B cell (primary cell): ENCODE measurements around the gene GRID1. TPM values are rescaled to one million over a fixed set of nuclear protein-coding genes. Genes with fewer than 3 reads are reported as not detected.

Experiments used
- ATAC-seq: fragments of 200-7000 bp; cut with Tn5 transposase; one replicate; pipeline ENCODE4 v1.10.0; 2021; ENCODE audit warnings: low read depth, mild to moderate bottlenecking, moderate number of reproducible peaks, moderate library complexity
- CTCF ChIA-PET: fragments of 350-600 bp; sonication (Branson Sonifier 250); formaldehyde crosslinking; loops from one replicate; lab custom pipeline; 2021; ENCODE audit warnings: antibody characterized with exemption, inconsistent platforms; lab: Charles Lee
- POLR2A ChIA-PET: fragments of 350-600 bp; sonication (Branson Sonifier 250); formaldehyde crosslinking; loops from one replicate; lab custom pipeline; 2021; ENCODE audit warnings: antibody characterized with exemption; lab: Charles Lee
- DNase-seq: peaks from one replicate; pipeline ENCODE4 v3.0.0; 2013
- H2AFZ ChIP-seq: 2 replicates; pipeline ENCODE4 v1.6.1; 2012; ENCODE audit warnings: mild to moderate bottlenecking, low read depth, low read length; ENCODE audit not compliant: insufficient read depth, poor library complexity, severe bottlenecking
- H3K27ac ChIP-seq, 2 donors: 1 replicate in 1 of 2; 2 replicates in 1 of 2; pipeline ENCODE4 v1.5.1; 2012 to 2013; ENCODE audit warnings: low read length in 2 of 2, mild to moderate bottlenecking in 2 of 2, moderate library complexity in 1 of 2
- H3K27me3 ChIP-seq, 4 experiments: fragments of 200-600 bp in 1 of 4; sonication (generic) in 1 of 4; replicated peaks in 1 of 4; 1 replicate in 2 of 4; 2 replicates in 2 of 4; pipeline versions ENCODE4 v1.6.1 to v1.7.0; 2013 to 2016; ENCODE audit warnings: low read length in 3 of 4, mild to moderate bottlenecking in 2 of 4, mixed read lengths in 1 of 4, moderate library complexity in 1 of 4; ENCODE audit not compliant: insufficient read depth in 4 of 4, control insufficient read depth in 3 of 4; ENCODE audit errors: control extremely low read depth in 1 of 4
- H3K36me3 ChIP-seq, 2 experiments: replicated peaks in 1 of 2; 1 replicate in 1 of 2; 2 replicates in 1 of 2; pipeline versions ENCODE4 v1.6.1 to v1.7.1; 2013; ENCODE audit warnings: low read length in 1 of 2; ENCODE audit not compliant: insufficient read depth in 2 of 2, control insufficient read depth in 1 of 2; ENCODE audit errors: control extremely low read depth in 1 of 2, extremely low read depth in 1 of 2
- H3K4me1 ChIP-seq, 2 donors: fragments of 200-600 bp in 1 of 2; sonication (generic) in 1 of 2; 1 replicate in 1 of 2; 2 replicates in 1 of 2; pipeline versions ENCODE4 v1.5.1 to v1.6.1; 2013 to 2017; ENCODE audit warnings: low read length in 2 of 2; ENCODE audit not compliant: control insufficient read depth in 2 of 2, insufficient read depth in 2 of 2
- H3K4me2 ChIP-seq: replicated peaks from 2 replicates; pipeline ENCODE3; 2012; ENCODE audit warnings: mild to moderate bottlenecking, low read depth, low read length; ENCODE audit not compliant: poor library complexity, severe bottlenecking
- H3K4me3 ChIP-seq, 5 experiments: fragments of 200-600 bp in 1 of 5; sonication (generic) in 1 of 5; 1 replicate in 3 of 5; 2 replicates in 2 of 5; pipeline versions ENCODE4 v1.5.1 to v1.7.0; 2011 to 2016; ENCODE audit warnings: low read length in 4 of 5, mild to moderate bottlenecking in 4 of 5, low read depth in 2 of 5, control low read depth in 1 of 5, moderate library complexity in 1 of 5; ENCODE audit not compliant: insufficient read depth in 1 of 5; ENCODE audit errors: control extremely low read depth in 1 of 5, extremely low read depth in 1 of 5
- H3K79me2 ChIP-seq: fragments of 200-600 bp; sonication (generic); one replicate; pipeline ENCODE4 v1.6.0; 2016; ENCODE audit warnings: low read length; ENCODE audit not compliant: control insufficient read depth, insufficient read depth
- H3K9ac ChIP-seq: fragments of 200-600 bp; sonication (generic); 2 replicates; pipeline ENCODE4 v1.6.1; 2017; ENCODE audit warnings: mild to moderate bottlenecking, low read length, moderate library complexity
- H3K9me3 ChIP-seq, 3 donors: one replicate each; pipeline versions ENCODE4 v1.6.1 to v1.7.1; 2013; ENCODE audit warnings: low read length in 2 of 3; ENCODE audit not compliant: control insufficient read depth in 2 of 3, insufficient read depth in 1 of 3; ENCODE audit errors: control extremely low read depth in 1 of 3
- H4K20me1 ChIP-seq: 2 replicates; pipeline ENCODE4 v1.6.0; 2012; ENCODE audit warnings: mild to moderate bottlenecking, low read length; ENCODE audit not compliant: insufficient read depth, control insufficient read depth, poor library complexity, severe bottlenecking
- H3K27ac Mint-ChIP-seq: one replicate; pipeline ENCODE4 v1.8.0; 2021; ENCODE audit warnings: mixed read lengths
- H3K27me3 Mint-ChIP-seq: one replicate; pipeline ENCODE4 v1.8.0; 2021; ENCODE audit warnings: mixed read lengths
- H3K4me1 Mint-ChIP-seq: one replicate; pipeline ENCODE4 v1.8.0; 2021; ENCODE audit warnings: mixed read lengths
- H3K4me3 Mint-ChIP-seq: one replicate; pipeline ENCODE4 v1.8.0; 2021; ENCODE audit warnings: mixed read lengths
- H3K9me3 Mint-ChIP-seq: one replicate; pipeline ENCODE4 v1.8.0; 2022; ENCODE audit warnings: mixed read lengths; ENCODE audit not compliant: insufficient read depth
- EZH2 ChIP-seq: IDR thresholded peaks from 2 replicates; pipeline ENCODE4 v1.6.1; 2012; ENCODE audit warnings: borderline replicate concordance, low read depth, mild to moderate bottlenecking, moderate library complexity, low read length; ENCODE audit not compliant: insufficient read depth, poor library complexity, severe bottlenecking
- WGBS: methylation state at CpG from one replicate; pipeline ENCODE4 v1.1.5; 2013; ENCODE audit warnings: missing lambda C conversion rate; ENCODE audit not compliant: insufficient coverage; 5-methylcytosine and 5-hydroxymethylcytosine counted together
- intact Hi-C: fragments of 100-400 bp; cut with micrococcal nuclease; formaldehyde crosslinking; loops from one replicate; pipeline ENCODE4 v1.10.0; 2022
- polyA plus RNA-seq: library from polyadenylated mRNA; depleted of rRNA; stranded (reverse); fragments of >200 nt; gene quantifications from 2 replicates; pipeline ENCODE4 v1.2.3, GENCODE V29; 2012
- total RNA-seq, 2 donors: library from RNA; stranded (reverse); fragments of 120-200 nt in 1 of 2; gene quantifications; 1 replicate in 1 of 2; 2 replicates in 1 of 2; pipeline versions ENCODE4 v1.2.3 to v1.2.4, GENCODE V29; 2013 to 2022
- TF ChIP-seq, protein P1 (sequence below): fragments of 200-600 bp; IDR thresholded peaks from one replicate; pipeline ENCODE4 v1.8.0; 2022; ENCODE audit warnings: antibody characterized with exemption, mild to moderate bottlenecking

Gene GRID1
- total and polyA plus RNA-seq, 2 donors (not counting 1 experiment from before 2014, with no cell fraction given): not detected

- Histone ChIP-seq H3K4me2 (no peak overlapping the region), H3K27ac (no peak overlapping the region), H4K20me1 (no peaks in the 10 kb centered on the region), H3K4me1 (no peaks in the 10 kb centered on the region), H3K36me3 (no peaks in the 10 kb centered on the region), H3K27me3 (peaks cover 0 to 8% (median 0%) of the 10 kb centered on the region in 4 experiments), H3K4me3 (no peak overlapping the region), H2AFZ (no peak overlapping the region), H3K79me2 (no peaks in the 10 kb centered on the region), H3K9ac (no peak overlapping the region), H3K9me3 (peaks cover 0 to 7% (median 0%) of the 10 kb centered on the region in 3 donors)
- WGBS: 51% methylated on average over 2 of the region's 2 CpGs
- DNase-seq (no peak), ATAC-seq (no peak)
- H3K4me3 Mint-ChIP-seq: no peak overlapping the region
- intact Hi-C loops: no loop called here
- no peak for TF ChIP-seq EZH2
- TF ChIP-seq, protein P1, sequence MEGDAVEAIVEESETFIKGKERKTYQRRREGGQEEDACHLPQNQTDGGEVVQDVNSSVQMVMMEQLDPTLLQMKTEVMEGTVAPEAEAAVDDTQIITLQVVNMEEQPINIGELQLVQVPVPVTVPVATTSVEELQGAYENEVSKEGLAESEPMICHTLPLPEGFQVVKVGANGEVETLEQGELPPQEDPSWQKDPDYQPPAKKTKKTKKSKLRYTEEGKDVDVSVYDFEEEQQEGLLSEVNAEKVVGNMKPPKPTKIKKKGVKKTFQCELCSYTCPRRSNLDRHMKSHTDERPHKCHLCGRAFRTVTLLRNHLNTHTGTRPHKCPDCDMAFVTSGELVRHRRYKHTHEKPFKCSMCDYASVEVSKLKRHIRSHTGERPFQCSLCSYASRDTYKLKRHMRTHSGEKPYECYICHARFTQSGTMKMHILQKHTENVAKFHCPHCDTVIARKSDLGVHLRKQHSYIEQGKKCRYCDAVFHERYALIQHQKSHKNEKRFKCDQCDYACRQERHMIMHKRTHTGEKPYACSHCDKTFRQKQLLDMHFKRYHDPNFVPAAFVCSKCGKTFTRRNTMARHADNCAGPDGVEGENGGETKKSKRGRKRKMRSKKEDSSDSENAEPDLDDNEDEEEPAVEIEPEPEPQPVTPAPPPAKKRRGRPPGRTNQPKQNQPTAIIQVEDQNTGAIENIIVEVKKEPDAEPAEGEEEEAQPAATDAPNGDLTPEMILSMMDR: no peak
- ChIA-PET POLR2A (no interaction called here), CTCF (no interaction called here)
- no peak overlapping the region for H3K27ac Mint-ChIP-seq
- peaks cover 3% of the 10 kb centered on the region for H3K9me3 Mint-ChIP-seq
- H3K4me1 Mint-ChIP-seq: no peaks in the 10 kb centered on the region
- peaks cover 25% of the 10 kb centered on the region for H3K27me3 Mint-ChIP-seq
Observed at GRCh38 chr10:86269332-86269731, 97.3 kb downstream of the GRID1 start.

- Histone ChIP-seq H2AFZ (no peak overlapping the region), H3K79me2 (no peaks in the 10 kb centered on the region), H3K27me3 (peaks cover 0 to 13% (median 1%) of the 10 kb centered on the region in 4 experiments), H3K4me3 (no peak overlapping the region), H3K27ac (no peak overlapping the region), H3K36me3 (no peaks in the 10 kb centered on the region), H3K4me2 (no peak overlapping the region), H3K4me1 (no peaks in the 10 kb centered on the region), H4K20me1 (no peaks in the 10 kb centered on the region), H3K9ac (no peak overlapping the region), H3K9me3 (peaks cover 0 to 12% (median 0%) of the 10 kb centered on the region in 3 donors)
- TF ChIP-seq, protein P1: no peak
- no peak for TF ChIP-seq EZH2
- H3K27ac Mint-ChIP-seq: no peak overlapping the region
- peaks cover 2% of the 10 kb centered on the region for H3K9me3 Mint-ChIP-seq
- ATAC-seq (no peak), DNase-seq (no peak)
- peaks cover 32% of the 10 kb centered on the region for H3K27me3 Mint-ChIP-seq
- 92% methylated on average over 12 of the region's 12 CpGs for WGBS
- ChIA-PET POLR2A (no interaction called here), CTCF (interaction anchor here (0.6 kb wide), 1 partner anchor 60 kb away, joined by 4 read pairs; no protein-coding TSS in a partner anchor)
- no peaks in the 10 kb centered on the region for H3K4me1 Mint-ChIP-seq
- no peak overlapping the region for H3K4me3 Mint-ChIP-seq
- intact Hi-C loops: no loop called here
Observed at GRCh38 chr10:86267286-86268195, 99.1 kb downstream of the GRID1 start.
